Posterior cingulate gyrus (tissue), 11 donors: ENCODE data around the gene OR2T3.
"Not testable (repeated sequence)": the region's sequence is repeated elsewhere in the genome, so short reads cannot be mapped to it uniquely, and the experiment has no call there.

Experiments used
- DNase-seq, 10 donors: peaks; one replicate each; pipeline versions ENCODE4 v3.0.0 to v3.0.0-alpha.2; 2020 to 2021; ENCODE audit warnings: mixed read lengths in 3 of 10
- intact Hi-C: fragments of 100-400 bp; cut with DNase I; formaldehyde crosslinking; loops from one replicate; pipeline ENCODE4 v1.15.1; 2023

The OR2T3 gene

GRCh38 chr1:248459117-248459516 lies 14.0 kb upstream of the OR2T3 start:
- DNase-seq = peak in 1 of 10 donors; percentile 5
- intact Hi-C loops = not testable (repeated sequence)

GRCh38 chr1:248471154-248471553 lies 2.0 kb upstream of the OR2T3 start:
- no peak for DNase-seq
- intact Hi-C loops = no loop called here

GRCh38 chr1:248472111-248472510 lies 1.0 kb upstream of the OR2T3 start:
- intact Hi-C loops, DNase-seq: not testable (repeated sequence)

GRCh38 chr1:248475660-248476059 lies 2.5 kb downstream of the OR2T3 start:
- DNase-seq, intact Hi-C loops: not testable (repeated sequence)

GRCh38 chr1:248481686-248482579 lies 8.8 kb downstream of the OR2T3 start:
- intact Hi-C loops, DNase-seq: not testable (repeated sequence)

GRCh38 chr1:248488289-248488688 lies 15.1 kb downstream of the OR2T3 start, which contains the start of gene OR2T5:
Gene OR2T5 (plus strand): TSS chr1:248488589. CDS start chr1:248488589, 0 bp downstream.
- DNase-seq, intact Hi-C loops: not testable (repeated sequence)

GRCh38 chr1:248496661-248497060 lies 23.5 kb downstream of the OR2T3 start:
- intact Hi-C loops, DNase-seq: not testable (repeated sequence)

- intact Hi-C loops = not testable (repeated sequence)
- peak in 1 of 10 donors; percentile 2 for DNase-seq
These were observed 27.3 kb downstream of the OR2T3 start for GRCh38 chr1:248500305-248501035.

GRCh38 chr1:248507773-248508172 lies 34.6 kb downstream of the OR2T3 start, which contains the start of gene OR2G6:
Gene OR2G6 (plus strand): TSS chr1:248508073. CDS start chr1:248521647, 13,574 bp downstream.
- intact Hi-C loops, DNase-seq: not testable (repeated sequence)

GRCh38 chr1:248510217-248510616 lies 37.1 kb downstream of the OR2T3 start:
- intact Hi-C loops, DNase-seq: not testable (repeated sequence)

- intact Hi-C loops = no loop called here
- DNase-seq = peak in 2 of 10 donors; percentile 33 to 38
These were observed 48.7 kb downstream of the OR2T3 start for GRCh38 chr1:248521856-248522255.
